ENCODE results near the gene CCDC34.

DNA sequence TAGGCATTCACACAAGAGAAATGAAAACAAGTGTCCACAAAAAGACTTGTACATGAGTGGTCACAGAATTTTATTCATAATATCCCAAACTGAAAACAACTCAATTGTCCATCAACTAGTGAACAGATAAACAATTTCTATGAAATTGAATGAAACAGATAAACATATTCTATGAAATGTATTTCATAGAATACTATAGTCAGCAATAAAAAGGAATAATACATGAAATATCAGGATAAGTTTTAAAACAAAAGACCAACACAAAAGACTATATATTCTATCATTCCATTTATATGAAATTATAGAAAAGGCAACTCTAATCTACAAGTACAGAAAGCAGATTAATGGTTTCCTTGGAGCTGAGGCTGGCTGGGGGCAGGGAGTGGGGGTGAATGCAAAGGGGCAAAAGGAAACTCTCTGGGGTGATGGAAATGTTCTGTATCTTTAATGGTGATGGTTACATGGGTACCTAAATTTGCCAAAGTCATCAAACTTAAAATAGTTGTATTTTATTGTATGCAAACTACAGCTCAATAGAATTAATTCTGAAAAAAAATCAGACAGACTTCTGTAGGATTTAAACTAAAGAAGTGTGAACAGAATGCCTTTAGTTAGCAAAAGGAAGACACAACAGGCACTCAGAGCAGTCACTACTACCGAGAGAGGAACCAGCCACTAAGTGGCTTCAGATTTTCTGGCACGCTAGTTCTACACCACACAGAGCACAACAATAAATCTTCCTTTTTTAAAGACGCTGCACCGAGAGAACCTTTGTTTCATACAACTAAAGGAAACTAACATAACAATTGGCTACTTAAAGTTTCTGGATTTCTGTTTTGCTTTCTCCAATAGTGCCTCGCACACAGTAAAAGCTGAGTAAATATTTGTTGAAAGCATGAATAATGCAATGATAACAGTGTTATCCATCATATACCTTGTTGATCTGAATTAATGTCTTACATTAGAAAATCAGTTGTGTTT is 15.4 kb downstream of the CCDC34 start:
- no peak for TF ChIP-seq CTCF (IDR thresholded peaks at IDR 0.05; ENCODE audit: borderline replicate concordance, extremely low read depth, low read length, poor library complexity, severe bottlenecking)
- TF ChIP-seq EZH2 (IDR thresholded peaks at IDR 0.05; ENCODE audit: borderline replicate concordance, low read depth, low read length, severe bottlenecking): no peak

Measured in DND-41 (cell line).